Measurements from ENCODE around the gene GABRD.

The GABRD gene

DNA sequence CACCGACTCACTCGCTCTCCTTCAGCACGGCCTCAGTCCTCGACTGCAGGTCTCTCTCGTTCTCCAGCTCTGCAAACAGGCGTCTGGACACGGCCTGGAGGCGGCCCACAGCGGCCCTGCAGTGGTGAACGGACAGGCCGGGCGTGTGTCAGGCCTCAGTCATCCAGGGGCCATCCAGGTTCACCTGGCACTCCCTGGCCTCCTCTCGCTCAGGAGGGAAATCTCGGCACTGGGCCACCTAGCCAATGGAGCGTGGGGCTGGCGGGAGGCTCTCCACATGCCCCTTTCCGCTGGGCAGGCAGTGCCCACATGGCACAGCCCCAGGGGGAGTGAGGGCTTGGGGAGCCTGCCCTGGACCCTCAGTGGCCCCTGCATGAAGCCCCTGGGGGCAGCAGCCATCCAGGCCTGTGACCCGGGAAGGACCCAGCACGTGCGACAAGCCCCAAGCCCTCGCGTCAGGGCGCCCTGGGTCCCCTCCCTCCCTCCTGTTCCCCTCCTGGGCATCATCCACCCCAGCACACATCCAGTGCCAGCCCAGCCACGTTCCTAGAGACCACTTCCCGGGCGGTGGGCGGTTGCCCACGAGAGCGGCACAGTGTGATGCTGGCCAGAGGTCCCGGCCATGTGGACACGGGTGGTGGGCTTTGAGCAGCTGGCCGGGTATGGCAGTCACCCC is 33.6 kb upstream of the GABRD start:
- no peak for DNase-seq (ENCODE audit: low spot score)

DNA sequence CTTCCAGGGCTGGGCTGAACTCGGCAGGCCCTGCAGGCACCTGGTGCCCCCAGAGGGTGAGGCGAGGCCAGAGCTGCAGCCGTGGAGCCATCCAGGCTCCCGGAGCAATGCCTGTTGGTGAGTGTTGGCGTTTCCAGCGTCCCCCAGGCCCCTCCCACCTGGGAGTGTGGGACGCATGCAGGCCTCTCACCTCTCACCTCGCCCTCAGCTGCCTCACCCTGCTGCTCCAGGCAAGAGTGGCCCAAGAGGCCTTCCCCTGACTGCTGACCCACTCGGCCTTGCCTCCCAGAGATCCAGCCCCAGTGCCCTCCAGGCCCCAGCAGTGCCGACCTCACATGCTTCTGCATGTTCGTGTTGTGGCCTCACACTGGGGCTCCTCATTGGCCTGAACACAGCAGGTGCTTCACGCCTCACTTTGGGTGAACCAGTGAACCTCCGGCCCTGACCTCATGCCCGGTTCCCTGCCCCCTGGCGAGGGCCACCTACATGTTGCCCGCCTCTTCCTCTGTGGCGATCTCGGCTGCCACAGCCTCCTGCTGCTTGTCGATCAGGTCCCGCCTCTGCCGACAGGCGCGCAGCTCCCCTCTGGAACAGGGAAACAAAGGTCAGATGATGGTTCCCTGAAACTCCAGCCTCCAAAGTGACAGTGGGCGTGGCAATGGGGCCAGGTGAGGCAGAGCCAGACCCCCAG is 32.5 kb upstream of the GABRD start:
- no peak for DNase-seq (ENCODE audit: low spot score)

DNA sequence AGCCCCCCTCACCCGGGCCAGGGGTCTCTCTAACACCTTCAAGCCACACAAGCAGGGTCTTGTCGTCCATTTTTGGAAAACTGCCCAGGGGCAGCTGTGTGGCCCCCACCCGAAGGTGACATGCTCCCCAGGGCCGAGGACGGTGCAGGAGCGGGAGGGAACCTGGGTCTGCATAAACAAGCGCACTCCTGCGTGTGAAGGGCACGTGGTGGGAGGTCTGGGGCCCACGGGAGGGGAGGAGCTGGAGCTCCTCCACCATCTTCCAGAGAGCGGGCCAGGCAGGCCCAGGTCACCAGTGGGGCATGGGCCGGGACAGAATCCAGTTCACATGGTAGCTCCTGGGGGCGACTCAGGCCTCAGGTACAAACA is 32.0 kb upstream of the GABRD start:
- DNase-seq (ENCODE audit: low spot score), result no peak

DNA sequence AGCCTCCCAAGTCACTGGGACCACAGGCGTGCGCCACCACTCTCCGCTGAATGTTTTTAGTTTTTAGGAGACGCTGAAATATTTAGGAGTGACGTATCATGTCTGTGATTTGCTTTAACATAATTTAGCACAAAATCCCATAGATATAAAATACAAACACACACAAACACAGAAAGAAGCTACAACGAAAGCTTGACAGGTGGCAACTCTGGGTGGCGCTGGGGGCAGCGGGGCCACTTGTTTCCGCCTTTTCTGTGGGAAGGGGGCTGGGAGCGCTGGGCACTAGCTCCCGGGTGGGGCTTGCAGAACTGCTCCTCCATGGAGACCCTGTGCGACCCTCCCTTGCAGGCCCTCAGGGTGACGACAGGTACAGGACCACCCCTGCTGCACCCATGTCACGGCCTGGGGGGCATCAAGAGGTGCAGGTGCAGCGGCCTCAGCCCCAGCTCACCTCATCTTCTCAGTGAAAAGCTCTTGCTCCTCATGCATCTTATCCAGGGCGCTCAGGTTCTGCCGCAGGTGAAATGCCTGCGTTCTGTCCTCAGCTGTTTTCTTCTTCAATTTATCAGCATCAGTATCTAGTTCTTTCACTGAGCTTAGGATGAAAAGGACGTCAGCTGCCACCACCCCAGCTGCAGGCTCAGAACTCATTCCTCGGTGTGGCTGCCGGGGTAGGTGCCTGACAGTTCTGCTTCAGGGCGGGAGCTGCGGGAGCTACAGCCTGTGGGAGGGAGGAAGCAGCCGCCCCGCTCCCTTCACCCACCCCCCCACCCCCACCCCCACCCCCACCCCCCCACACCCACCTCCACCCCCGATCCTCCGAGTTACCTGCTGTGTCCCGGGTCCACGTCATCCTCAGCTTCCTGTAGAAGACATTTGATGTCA is 30.8 kb upstream of the GABRD start:
- no peak for DNase-seq (ENCODE audit: low spot score)

DNA sequence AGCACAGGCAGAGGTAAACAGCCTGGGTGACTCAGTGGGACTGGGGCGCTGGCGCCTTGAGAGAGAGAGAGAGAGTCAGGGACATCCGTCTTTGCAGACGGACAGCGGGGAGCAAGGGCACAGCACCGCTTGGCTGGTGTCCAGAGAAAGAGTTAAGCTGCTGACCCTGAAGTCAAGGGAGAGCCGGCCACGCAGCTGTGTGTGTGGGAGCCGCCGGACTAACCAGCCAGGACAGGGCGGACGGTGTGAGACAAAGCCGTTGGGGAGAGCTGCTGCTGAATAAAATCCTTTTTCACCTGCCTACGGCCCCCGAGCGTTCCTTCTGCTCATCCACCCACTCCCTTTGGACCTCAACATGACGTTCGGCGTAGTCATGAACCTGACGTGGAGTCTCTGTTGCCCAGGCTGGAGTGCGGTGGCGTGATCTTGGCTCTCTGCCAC is 30.0 kb upstream of the GABRD start:
- DNase-seq (ENCODE audit: low spot score), result no peak

DNA sequence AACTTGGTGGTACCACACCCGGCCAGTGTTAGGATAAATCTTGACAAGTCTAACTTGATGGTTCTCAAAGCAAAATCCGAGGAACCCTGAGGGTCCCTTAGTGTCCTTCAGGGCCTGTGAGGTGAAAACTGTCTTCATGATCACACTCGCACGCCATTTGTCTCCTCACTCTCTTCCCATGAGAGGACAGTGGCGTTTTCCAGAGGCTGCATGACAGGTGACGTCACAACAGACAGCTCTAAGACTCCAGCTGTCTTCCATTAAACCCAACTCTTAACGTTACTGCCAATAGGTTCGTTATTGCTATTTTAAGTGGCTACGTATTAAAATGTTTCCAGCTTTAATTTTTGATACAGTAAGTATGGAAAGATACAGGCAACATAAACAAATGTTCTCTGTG is 29.4 kb upstream of the GABRD start:
- no peak for DNase-seq (ENCODE audit: low spot score)

DNA sequence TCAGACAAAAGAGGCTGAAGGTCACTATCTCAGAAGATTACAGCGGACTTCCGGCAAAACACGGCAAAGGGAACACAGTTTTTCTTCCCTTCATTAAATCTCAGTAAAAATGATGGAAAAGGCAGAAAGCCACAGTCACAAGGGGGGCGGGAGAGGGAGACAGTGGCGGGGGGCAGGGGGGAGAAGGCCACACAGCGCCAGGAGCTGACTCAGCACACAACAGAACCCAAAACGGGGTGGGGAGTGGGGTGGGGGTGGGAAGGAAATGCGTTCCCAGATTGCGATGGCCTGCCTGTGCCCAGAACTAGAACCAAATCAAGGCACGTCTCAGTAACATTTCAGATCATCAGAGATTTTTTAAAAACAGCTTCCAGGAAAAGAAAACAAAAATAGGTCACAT is 28.9 kb upstream of the GABRD start:
- no peak for DNase-seq (ENCODE audit: low spot score)

DNA sequence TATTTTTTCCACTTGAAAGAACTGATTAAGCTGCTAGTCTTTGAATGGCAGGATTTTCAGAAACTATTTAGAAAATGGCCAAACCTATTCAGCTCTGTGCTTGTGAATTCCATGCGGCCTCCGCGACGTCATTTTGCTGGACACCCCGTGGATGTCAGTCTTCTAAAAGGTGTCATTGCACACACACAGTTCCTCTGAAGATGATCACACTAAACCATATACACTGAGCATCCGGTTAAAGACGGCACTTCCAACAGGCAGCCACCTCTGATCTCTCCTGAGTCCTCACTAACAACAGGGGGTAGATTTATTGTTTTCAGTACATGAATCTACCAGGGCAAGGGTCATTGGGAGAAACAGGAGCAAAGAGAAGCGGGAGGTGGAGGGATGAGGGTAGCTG is 24.6 kb upstream of the GABRD start:
- DNase-seq (ENCODE audit: low spot score), result no peak

DNA sequence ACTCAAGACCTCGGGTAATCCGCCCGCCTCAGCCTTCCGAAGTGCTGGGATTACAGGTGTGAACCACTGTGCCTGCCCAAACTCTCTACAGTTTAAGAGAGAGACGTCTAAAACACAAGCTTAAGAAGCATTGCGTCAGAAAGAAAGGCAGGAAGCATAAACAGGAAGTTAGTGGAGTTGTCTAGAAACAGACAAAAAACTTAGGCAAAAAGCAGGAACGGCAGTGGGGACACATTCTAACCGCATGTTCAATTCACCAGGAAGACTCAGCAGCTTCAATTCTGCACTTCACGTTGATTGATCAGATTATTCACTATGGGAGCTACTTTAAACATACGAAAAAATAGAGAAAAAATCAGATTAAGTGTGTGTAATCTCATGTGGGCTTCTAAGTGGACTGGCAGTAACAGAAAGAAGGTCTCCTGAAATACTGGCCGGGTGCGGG is 22.9 kb upstream of the GABRD start:
- DNase-seq (ENCODE audit: low spot score), result no peak

DNA sequence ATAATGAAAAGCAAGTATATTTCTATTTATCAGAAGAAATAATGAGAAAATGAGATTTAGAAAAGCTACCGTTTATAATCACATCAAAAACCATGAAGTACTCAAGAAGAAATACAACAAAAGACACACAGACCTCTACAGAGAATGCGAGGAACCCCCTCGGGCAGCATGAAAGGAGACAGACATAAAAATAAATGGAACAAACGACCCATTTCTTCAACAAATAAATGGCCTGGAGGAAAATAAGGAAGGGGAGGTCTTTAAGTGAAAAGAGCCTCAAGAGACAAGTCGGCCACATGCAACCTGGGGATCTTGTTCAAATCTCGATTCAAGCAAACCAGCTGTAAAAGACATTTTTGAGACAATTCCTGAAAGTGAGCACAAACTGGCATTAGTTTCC is 21.6 kb upstream of the GABRD start:
- DNase-seq (ENCODE audit: low spot score), result no peak

DNA sequence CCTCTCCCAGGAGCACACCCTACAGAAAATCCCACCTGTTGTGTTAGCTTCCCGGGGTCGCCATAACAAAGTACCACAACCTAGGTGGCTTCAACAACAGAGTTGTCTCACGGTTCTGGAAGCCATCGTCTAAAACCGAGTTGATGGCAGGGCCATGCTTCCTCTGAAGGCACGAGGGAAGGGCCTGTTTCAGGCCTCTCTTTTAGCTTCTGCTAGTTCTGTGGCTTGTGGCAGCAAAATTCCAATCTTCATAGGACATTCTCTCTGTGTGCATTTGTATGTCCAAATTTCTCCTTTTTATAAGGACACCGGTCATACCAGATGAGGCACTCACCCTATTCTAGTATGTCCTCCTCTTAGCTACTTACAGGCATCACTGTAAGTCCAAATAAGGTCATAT is 18.7 kb upstream of the GABRD start:
- no peak for DNase-seq (ENCODE audit: low spot score)

DNA sequence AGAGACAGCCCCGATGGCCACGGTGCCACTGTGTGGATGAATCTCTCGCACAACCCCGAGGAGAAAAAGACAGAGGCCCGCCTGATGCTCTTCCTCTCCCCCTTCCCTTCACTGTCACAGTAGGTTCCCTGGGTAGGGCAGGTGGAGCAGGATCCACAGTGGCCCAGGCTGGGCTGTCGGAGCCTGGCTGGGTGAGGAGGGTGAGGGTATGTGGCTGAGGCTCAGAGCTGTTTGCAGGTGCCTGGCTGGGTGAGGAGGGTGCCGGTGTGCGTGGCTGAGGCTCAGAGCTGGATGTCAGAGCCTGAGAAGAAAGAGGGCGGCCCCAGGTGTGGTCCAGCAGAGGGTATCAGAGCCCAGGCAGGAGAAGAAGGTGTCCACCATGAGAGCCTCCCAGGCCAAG is 18.3 kb upstream of the GABRD start:
- DNase-seq (ENCODE audit: low spot score), result no peak

DNA sequence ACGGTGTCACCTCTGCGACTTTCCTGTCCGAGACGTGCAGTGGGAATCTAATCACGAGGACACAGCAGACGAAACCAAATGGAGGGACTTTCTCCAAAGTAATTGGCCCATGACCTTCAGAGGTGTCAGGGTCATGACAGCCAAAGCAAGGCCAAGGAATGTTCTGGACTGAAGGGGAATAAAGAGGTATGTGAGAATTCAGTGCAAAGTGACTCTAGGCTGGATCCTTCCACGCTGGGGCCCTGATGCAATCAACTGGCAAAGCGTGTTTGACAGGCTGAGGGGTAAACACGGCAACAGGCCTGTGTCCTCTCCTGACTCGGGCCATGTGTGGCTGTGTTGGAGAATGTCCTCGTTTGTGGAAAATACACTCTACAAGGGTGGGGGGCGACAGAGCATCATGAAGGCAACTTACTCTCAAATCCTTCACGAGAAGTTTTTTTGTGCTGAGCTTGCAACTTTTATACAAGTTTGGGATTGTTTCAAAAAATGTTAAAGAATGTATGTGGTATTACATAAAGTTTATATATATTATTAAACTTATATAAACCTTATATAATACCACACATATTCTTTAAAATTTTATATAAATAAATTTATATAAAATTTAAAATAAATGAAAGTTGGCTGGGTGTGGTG is 17.3 kb upstream of the GABRD start:
- DNase-seq (ENCODE audit: low spot score), result no peak

DNA sequence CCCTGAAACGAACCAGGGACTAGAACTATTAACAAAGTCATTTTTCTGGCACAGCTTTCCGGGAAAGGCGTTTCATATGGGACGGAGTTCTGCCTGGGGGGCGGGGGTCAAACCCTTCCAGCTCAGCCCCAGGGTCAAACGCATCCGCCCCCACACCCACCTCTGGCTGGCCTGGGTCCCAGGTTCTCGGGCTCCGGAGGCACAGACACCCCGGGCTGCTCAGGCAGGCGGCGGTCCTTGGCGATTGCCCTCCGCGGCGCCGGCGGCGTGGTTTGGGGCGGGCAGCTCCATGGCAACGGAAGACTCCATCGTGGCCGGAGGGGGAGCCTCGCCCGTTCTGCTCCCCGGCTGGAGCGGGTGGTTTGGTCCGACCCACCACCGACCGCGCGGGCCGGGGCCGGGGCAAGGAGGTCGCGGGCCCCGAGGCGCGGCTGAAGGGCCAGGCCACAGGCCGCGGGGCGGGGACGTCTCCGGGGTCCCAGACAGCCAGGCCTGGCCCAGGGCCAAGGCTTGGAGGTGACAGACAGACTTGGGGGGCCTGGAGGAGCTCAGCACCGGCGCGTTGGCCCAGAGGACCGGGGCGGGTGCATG is 15.5 kb upstream of the GABRD start, which contains the start of gene CFAP74:
TSS of gene CFAP74 (minus strand) at position 246 of the 591 bp plus-strand sequence. CDS start 12,830 bp downstream, outside the sequence.
- peak; percentile 78 for DNase-seq (ENCODE audit: low spot score)

DNA sequence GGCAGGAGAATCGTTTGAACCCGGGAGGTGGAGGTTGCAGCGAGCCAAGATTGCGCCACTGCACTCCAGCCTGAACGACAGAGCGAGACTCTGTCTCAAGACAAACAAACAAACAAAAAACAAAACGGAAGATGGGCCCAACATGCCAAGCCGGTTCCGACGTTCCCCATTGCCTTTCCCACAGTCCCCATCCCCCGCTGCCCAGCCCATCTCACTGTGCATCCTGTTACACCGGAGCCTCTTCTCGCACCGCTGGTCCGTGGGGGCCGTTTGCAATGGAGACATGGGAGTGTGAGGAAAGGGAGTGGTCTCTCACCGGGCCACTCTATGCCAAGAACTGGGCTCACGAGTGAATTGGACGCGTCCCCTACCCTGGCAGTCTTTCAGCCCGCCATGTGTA is 14.3 kb upstream of the GABRD start:
- DNase-seq (ENCODE audit: low spot score), result no peak

DNA sequence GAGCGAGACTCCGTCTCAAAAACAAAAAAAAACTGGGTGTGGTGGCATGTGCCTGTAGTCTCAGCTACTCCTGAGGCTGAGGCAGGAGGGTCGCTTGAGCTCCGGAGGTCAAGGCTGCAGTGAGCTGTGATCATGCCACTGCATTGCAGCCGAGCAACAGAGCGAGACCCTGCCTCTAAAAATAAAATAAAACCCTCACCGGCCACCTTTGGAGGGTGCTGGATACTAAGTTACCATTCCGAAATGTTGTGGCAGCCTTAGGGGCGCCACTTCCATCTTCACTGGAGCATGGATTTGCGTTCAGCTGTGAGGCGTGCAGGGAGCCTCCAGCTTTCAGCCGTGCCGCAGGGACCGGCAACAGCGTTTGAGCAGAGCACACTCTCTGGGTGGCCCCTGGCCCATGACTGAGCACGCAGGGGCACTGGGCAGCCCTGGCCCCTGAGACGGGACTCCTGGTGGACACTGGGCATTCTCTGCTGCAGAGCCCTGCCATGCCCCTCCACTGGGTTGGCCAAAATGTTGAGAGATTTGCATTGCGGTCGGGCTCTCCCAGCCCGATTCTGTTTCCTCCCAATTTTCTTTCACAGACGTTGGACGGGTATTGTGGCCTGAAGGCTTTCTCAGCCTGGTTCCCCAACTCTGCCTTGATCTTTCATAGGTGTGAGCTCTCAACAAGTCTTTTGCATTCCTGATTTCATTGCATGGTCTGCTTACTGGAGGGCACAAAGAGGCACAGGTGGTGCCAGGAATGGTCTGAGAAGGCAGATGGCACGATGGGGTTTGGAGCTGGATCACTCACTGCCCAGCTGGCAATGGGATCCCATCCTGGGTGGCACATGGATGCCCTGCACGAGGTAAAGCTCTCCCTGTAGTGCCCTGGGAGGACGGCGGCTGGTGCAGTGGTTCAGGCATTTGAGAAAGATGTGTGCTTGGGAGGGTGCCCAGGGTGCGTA is 9.8 kb upstream of the GABRD start:
- no peak for DNase-seq (ENCODE audit: low spot score)

DNA sequence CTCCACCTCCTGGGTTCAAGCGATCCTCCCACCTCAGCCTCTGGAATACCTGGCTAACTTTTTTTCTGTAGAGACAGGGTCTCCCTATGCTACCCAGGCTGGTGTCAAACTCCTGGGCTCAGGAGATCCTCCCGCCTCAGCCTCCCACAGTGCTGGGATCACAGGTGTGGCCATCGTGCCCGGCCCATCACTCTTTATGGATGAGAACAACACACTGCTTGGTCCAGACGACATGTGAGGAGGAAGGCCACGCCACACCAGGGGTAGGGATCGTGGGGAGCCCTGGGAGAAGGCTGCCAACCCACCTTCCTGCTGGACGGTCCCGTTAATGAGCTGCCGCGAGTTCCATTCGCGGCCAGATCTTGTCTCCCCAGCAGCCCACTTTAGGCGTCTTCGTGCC is 5.0 kb upstream of the GABRD start:
- DNase-seq (ENCODE audit: low spot score), result no peak

DNA sequence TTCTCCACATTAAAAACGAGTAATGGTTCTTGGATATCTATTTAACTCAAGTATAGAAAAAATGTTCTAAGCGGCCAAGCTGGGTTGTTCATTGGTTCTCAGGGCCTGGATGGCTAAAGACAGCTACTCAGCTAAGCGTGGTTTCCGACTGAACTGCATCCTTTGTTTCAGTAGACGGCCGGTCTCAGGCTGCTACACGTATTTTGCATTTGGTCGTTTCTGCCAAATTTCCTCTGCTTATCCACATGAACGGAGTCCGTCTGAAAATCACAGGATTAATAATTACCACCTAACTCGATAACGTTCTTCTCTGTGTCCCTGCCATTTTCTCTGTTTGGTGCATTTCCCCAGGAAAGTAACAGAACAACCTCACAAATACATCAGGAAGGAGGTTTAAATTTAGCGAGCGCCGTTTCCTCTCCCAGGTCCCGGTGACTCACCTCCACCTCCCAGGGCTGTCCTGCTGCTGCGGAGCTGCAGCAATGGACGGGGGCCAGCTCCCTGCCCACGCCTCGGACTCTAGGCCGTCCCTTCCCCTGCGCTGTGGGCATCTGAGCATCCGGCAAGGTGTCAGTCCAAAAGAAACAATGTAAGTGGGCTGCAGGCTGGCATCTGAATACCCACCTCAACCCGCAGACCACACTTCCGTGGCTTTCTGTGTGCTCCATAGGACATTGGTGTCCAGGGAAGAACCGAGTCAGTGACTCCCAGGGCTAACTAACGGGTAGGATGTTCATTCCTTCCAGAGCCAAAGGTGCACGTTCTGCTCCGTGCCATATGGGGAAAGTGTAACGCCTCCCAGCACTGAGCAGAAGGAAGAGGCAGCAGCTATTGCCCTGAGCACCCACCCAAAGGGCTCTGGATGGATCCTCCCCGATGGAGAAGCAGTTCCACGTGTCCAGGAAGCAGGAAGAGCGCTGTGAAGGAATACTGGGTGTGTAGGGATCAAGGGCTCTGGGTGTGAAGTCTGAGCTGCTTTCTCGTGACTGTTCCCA is 4.1 kb upstream of the GABRD start:
- DNase-seq (ENCODE audit: low spot score), result no peak

DNA sequence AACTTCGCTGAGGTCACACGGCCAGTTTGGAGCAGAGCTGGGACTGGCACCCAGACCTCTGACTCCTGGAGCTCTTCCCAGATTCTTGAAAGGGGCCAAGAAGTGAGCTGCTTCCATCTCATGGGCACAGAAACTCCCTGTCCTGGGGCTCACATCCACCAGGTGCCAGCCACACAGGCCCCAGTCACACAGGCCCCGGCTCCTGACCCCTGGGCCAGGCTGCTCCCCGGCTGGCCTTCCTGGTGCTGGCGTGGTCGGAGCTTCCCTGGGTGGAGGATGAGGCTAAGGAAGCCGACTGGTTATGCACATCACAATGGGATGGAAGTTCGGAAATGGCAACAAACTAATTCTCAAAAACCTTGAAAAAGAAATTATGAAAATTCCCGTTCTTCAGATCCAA is 3.0 kb upstream of the GABRD start:
- DNase-seq (ENCODE audit: low spot score), result no peak
